Epithelial cell of proximal tubule (primary cell): ENCODE results near the gene DTX4. TPM values are rescaled to one million over a fixed set of nuclear protein-coding genes. Genes with fewer than 3 reads are reported as not detected.
A peak's percentile ranks its signal among the peaks of the same experiment; 100 is the strongest.

Experiments used
- DNase-seq: peaks from one replicate; pipeline ENCODE4 v3.0.0-alpha.2; 2011; ENCODE audit warnings: low read depth
- H3K4me3 ChIP-seq: 2 replicates; pipeline ENCODE4 v1.5.1; 2011; ENCODE audit warnings: low read depth, mild to moderate bottlenecking, low read length
- CTCF ChIP-seq: conservative IDR thresholded peaks from 2 replicates; pipeline ENCODE4 v1.5.1; 2012; ENCODE audit warnings: low read depth, mild to moderate bottlenecking, low read length
- total RNA-seq: library from RNA; depleted of rRNA; stranded (reverse); fragments of >200 nt; gene quantifications from 2 replicates; pipeline ENCODE4 v1.2.3, GENCODE V29; 2015

Gene DTX4
- total RNA-seq, 1 donor from 2014 or later = 3.0 TPM

GRCh38 chr11:59173964-59174663 lies 2.2 kb downstream of the DTX4 start:
- peak overlapping the region; percentile 69 for H3K4me3 ChIP-seq
- TF ChIP-seq CTCF = no peak
- DNase-seq = no peak

- no peak for DNase-seq
- peak overlapping the region; percentile 21 for H3K4me3 ChIP-seq
- no peak for TF ChIP-seq CTCF
Observed at GRCh38 chr11:59174664-59175033, 2.7 kb downstream of the DTX4 start.

- DNase-seq = no peak
- H3K4me3 ChIP-seq = no peak overlapping the region
- TF ChIP-seq CTCF = no peak
Observed at GRCh38 chr11:59175091-59175501, 3.2 kb downstream of the DTX4 start.

GRCh38 chr11:59176330-59176729 lies 4.4 kb downstream of the DTX4 start:
- DNase-seq = no peak
- no peak for TF ChIP-seq CTCF
- no peak overlapping the region for H3K4me3 ChIP-seq

GRCh38 chr11:59178402-59178801 lies 6.5 kb downstream of the DTX4 start:
- no peak for TF ChIP-seq CTCF
- H3K4me3 ChIP-seq = no peak overlapping the region
- DNase-seq = no peak

GRCh38 chr11:59179121-59179520 lies 7.2 kb downstream of the DTX4 start:
- DNase-seq = no peak
- TF ChIP-seq CTCF = no peak
- H3K4me3 ChIP-seq = no peak overlapping the region

GRCh38 chr11:59180168-59180776 lies 8.3 kb downstream of the DTX4 start:
- no peak for TF ChIP-seq CTCF

More at GRCh38 chr11:59180168-59180776, 8.3 kb downstream of the DTX4 start:
- no peak for DNase-seq
- H3K4me3 ChIP-seq = no peak overlapping the region
